Articular chondrocyte of knee joint (primary cell): ENCODE measurements around the gene C1orf115. TPM values are rescaled to one million over a fixed set of nuclear protein-coding genes. Genes with fewer than 3 reads are reported as not detected.

ENCODE experiments used
- total RNA-seq: library from RNA; depleted of rRNA; stranded (reverse); fragments of >200 nt; gene quantifications from 2 replicates; pipeline ENCODE4 v1.2.3, GENCODE V29; 2012

The C1orf115 gene, protein sequence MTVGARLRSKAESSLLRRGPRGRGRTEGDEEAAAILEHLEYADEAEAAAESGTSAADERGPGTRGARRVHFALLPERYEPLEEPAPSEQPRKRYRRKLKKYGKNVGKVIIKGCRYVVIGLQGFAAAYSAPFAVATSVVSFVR
- 1.3 and 2.5 TPM in 2 replicates for total RNA-seq

DNA sequence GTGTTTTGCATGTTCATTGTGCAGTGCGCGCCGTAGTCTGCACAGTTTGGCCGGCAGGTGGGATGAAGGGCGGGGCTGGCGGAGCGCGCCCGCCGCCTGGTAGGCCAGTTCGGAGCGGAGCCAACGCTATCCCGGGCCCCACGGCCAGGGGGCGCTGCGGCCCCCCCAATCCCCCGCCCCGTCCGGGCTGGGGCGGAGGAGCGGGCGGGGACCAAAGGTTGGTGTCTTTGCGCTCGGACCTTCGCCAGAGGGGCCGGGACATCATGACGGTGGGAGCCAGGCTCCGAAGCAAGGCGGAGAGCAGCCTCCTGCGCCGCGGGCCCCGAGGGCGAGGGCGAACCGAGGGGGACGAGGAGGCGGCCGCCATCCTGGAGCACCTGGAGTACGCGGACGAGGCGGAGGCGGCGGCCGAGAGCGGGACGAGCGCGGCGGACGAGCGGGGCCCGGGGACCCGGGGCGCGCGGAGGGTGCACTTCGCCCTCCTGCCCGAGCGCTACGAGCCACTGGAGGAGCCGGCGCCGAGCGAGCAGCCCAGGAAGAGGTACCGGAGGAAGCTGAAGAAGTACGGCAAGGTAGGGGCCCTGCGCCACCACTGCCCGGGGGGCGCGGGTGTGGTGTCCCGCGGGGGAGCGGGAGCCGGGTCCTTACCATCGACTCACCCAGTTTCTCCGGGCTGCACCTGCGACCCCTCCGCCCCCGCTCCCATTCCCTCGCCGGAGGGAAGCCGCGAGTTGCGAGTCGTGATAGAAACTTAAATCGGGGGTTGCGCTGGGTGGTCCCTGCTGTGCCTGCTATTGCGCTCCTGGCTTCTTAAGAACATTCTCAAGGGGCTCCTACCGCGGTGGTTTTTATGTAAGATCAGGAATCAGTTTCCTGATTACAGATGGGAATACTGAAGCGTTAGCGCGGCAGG is at the start of gene C1orf115:
TSS of gene C1orf115 (plus strand) at position 224 of the 913 bp plus-strand sequence. CDS start at position 264, 40 bp downstream.

DNA sequence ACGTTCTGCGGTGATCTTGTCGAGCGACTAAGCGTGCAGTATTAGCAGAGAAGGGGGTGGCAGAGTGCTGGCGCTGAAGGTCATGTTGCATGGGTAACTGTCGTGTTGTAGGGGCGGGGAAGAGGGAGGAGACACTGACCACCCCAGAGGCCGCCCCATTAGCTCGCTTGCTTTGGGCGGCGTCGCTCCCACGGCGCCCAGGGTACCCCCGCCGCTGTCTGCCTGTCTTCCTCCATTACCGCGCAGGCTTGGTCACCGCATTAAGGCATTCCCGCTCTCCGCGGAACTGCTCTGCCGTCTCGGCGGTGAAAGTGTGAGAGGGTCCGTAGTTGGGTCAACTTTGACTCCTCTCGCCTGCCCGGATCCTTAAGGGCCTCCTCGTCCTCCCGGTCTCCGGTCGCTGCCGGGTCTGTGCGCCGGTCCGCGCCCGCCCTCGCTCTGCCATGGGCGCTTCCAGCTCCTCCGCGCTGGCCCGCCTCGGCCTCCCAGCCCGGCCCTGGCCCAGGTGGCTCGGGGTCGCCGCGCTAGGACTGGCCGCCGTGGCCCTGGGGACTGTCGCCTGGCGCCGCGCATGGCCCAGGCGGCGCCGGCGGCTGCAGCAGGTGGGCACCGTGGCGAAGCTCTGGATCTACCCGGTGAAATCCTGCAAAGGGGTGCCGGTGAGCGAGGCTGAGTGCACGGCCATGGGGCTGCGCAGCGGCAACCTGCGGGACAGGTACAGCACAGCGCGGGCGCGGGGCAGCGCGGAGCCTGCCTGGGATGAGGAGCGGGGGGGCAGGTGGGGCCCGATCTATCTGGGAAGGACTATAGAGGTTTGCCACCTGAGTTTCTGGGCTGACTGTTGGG is 58.1 kb downstream of the C1orf115 start, which contains the start of gene MTARC2:
TSS of gene MTARC2 (plus strand) at position 234 of the 846 bp plus-strand sequence. CDS start at position 444, 210 bp downstream.

Other genes starting within 250 kb of the C1orf115 start
- gene MARK1, start 162.2 kb upstream of the C1orf115 start, total RNA-seq: 0.78 and 1.4 TPM in 2 replicates
- 9.2 and 11.2 TPM in 2 replicates for gene MTARC2, start 58.0 kb downstream of the C1orf115 start, total RNA-seq
- 1.9 and 3.0 TPM in 2 replicates for gene MTARC1, start 96.5 kb downstream of the C1orf115 start, total RNA-seq
- gene HLX, start 189.1 kb downstream of the C1orf115 start, total RNA-seq: 6.4 and 6.7 TPM in 2 replicates